Measurements from ENCODE around the gene WDR3. TPM values are rescaled to one million over a fixed set of nuclear protein-coding genes. Genes with fewer than 3 reads are reported as not detected.

WDR3 gene
- total and polyA plus RNA-seq, 10 of the 15 experiments (the other 5 are each of a cell fraction or from before 2014, with no cell fraction given): 24.0 to 66.5 (median 42.9) TPM

DNA sequence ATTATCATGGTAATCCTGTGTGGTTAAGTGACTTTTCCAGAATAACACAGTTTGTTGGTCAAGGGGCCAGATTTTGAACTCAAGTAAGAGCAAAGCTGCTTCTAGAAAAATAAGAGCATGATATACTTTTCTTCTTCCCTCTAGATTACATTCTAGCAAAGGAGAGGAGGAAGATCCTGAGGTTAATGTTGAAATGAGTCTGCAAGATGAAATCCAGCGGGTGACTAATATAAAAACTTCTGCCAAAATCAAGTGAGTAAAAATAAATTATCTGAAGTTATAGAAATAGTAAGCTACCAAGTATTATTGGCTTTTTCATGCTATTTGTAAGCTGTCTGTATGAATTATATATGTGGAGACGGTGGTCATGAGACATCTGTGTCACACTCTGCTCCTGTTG, 12.8 kb downstream of the WDR3 start:
- Histone ChIP-seq H2AFZ (ENCODE audit: control insufficient read depth, low read depth, low read length) (no peak overlapping the region), H3K4me2 (ENCODE audit: control insufficient read depth, insufficient read depth) (no peak overlapping the region), H3K79me2 (ENCODE audit: control insufficient read depth, insufficient read depth, low read length) (no peaks in the 10 kb centered on the region), H3K27ac (ENCODE audit: control insufficient read depth, insufficient read depth) (no peak overlapping the region), H3K27me3 (replicated peaks in 1 of 2; ENCODE audit: control insufficient read depth in 2 of 2, insufficient read depth in 2 of 2, low read length in 1 of 2) (no peaks in the 10 kb centered on the region), H4K20me1 (ENCODE audit: control insufficient read depth, insufficient read depth) (no peaks in the 10 kb centered on the region), H3K36me3 (ENCODE audit: control insufficient read depth in 2 of 2, insufficient read depth in 2 of 2, low read length in 1 of 2) (peaks cover 7 to 30% of the 10 kb centered on the region in 2 experiments), H3K4me3 (no peak overlapping the region), H3K4me1 (ENCODE audit: control insufficient read depth, insufficient read depth, low read length) (no peaks in the 10 kb centered on the region), H3K9me3 (replicated peaks; ENCODE audit: control insufficient read depth, insufficient read depth, low read length) (no peaks in the 10 kb centered on the region), H3K9ac (ENCODE audit: control insufficient read depth, insufficient read depth, low read length) (no peak overlapping the region)
- FAIRE-seq (no peak), DNase-seq (ENCODE audit: low read depth, low spot score) (no peak), ATAC-seq (no peak)
- in situ Hi-C loops (cut with MboI): no loop called here
- WGBS (ENCODE audit: insufficient coverage, insufficient replicate concordance, low lambda C conversion rate, missing lambda C conversion rate): 98% methylated on average over 2 of the region's 2 CpGs
- ChIA-PET CTCF (interaction anchor here (1.5 kb wide), 1 partner anchor 9 kb away, joined by 4 read pairs; no protein-coding TSS in a partner anchor), POLR2A (no interaction called here), SMC1A (ENCODE audit: uncharacterized antibody, unreplicated experiment) (interaction anchor here (0.9 to 1.4 kb wide), 2 partner anchors 9 to 11 kb away, joined by 4 to 5 read pairs; no protein-coding TSS in a partner anchor), RAD21 (ENCODE audit: unreplicated experiment) (no interaction called here)
- TF ChIP-seq NFIC (IDR thresholded peaks at IDR 0.05; ENCODE audit: low read depth, low read length) (no peak), POU2F2 (IDR thresholded peaks at IDR 0.05; ENCODE audit: borderline replicate concordance, low read depth, low read length) (no peak), PAX8 (IDR thresholded peaks at IDR 0.05) (no peak), PML (IDR thresholded peaks at IDR 0.05; ENCODE audit: low read length) (no peak), TARDBP (IDR thresholded peaks at IDR 0.05; ENCODE audit: borderline replicate concordance) (no peak), IRF4 (IDR thresholded peaks at IDR 0.05; ENCODE audit: low read depth, low read length) (no peak), ETV6 (conservative IDR thresholded peaks at IDR 0.05 in 1 of 2, IDR thresholded peaks at IDR 0.05 in 1 of 2; ENCODE audit: borderline replicate concordance in 1 of 2, low read depth in 1 of 2) (no peak), HDGF (IDR thresholded peaks at IDR 0.05) (no peak), BMI1 (IDR thresholded peaks at IDR 0.05; ENCODE audit: borderline replicate concordance) (no peak), RBBP5 (conservative IDR thresholded peaks at IDR 0.05) (no peak), SMAD1 (IDR thresholded peaks at IDR 0.05; ENCODE audit: low read depth, partially characterized antibody) (no peak), RB1 (IDR thresholded peaks at IDR 0.05; ENCODE audit: borderline replicate concordance) (no peak), HDAC6 (IDR thresholded peaks at IDR 0.05; ENCODE audit: unreplicated experiment) (no peak), RAD21 (IDR thresholded peaks at IDR 0.05; ENCODE audit: insufficient read depth, low read depth, low read length) (no peak), ZBED1 (IDR thresholded peaks at IDR 0.05; ENCODE audit: borderline replicate concordance) (no peak)
- TF ChIP-seq, protein P1, sequence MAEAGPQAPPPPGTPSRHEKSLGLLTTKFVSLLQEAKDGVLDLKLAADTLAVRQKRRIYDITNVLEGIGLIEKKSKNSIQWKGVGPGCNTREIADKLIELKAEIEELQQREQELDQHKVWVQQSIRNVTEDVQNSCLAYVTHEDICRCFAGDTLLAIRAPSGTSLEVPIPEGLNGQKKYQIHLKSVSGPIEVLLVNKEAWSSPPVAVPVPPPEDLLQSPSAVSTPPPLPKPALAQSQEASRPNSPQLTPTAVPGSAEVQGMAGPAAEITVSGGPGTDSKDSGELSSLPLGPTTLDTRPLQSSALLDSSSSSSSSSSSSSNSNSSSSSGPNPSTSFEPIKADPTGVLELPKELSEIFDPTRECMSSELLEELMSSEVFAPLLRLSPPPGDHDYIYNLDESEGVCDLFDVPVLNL (IDR thresholded peaks at IDR 0.05; ENCODE audit: low read depth, low read length): no peak
- TF ChIP-seq, protein P2, sequence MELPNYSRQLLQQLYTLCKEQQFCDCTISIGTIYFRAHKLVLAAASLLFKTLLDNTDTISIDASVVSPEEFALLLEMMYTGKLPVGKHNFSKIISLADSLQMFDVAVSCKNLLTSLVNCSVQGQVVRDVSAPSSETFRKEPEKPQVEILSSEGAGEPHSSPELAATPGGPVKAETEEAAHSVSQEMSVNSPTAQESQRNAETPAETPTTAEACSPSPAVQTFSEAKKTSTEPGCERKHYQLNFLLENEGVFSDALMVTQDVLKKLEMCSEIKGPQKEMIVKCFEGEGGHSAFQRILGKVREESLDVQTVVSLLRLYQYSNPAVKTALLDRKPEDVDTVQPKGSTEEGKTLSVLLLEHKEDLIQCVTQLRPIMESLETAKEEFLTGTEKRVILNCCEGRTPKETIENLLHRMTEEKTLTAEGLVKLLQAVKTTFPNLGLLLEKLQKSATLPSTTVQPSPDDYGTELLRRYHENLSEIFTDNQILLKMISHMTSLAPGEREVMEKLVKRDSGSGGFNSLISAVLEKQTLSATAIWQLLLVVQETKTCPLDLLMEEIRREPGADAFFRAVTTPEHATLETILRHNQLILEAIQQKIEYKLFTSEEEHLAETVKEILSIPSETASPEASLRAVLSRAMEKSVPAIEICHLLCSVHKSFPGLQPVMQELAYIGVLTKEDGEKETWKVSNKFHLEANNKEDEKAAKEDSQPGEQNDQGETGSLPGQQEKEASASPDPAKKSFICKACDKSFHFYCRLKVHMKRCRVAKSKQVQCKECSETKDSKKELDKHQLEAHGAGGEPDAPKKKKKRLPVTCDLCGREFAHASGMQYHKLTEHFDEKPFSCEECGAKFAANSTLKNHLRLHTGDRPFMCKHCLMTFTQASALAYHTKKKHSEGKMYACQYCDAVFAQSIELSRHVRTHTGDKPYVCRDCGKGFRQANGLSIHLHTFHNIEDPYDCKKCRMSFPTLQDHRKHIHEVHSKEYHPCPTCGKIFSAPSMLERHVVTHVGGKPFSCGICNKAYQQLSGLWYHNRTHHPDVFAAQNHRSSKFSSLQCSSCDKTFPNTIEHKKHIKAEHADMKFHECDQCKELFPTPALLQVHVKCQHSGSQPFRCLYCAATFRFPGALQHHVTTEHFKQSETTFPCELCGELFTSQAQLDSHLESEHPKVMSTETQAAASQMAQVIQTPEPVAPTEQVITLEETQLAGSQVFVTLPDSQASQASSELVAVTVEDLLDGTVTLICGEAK (IDR thresholded peaks at IDR 0.05; ENCODE audit: borderline replicate concordance): no peak
- TF ChIP-seq, protein P3, sequence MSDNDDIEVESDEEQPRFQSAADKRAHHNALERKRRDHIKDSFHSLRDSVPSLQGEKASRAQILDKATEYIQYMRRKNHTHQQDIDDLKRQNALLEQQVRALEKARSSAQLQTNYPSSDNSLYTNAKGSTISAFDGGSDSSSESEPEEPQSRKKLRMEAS (IDR thresholded peaks at IDR 0.05; ENCODE audit: low read depth, low read length): no peak
- BruUV-seq (replicated peaks): no TSS peak
- intact Hi-C loops (cut with micrococcal nuclease; ENCODE audit: unreplicated experiment): no loop called here
